Thyroid gland (tissue), 4 donors: ENCODE data around the gene NPS.

Experiments
- CTCF ChIP-seq, 6 experiments: fragments of 200-600 bp in 3 of 6; fragments of 450-650 bp in 3 of 6; sonication (generic) in 3 of 6; IDR thresholded peaks; one replicate each; pipeline ENCODE4 v1.5.1; 2016 to 2019; ENCODE audit warnings: antibody characterized with exemption in 6 of 6, mild to moderate bottlenecking in 2 of 6, inconsistent platforms in 1 of 6, moderate library complexity in 1 of 6
- POLR2A ChIP-seq, 2 donors: fragments of 450-650 bp; IDR thresholded peaks; one replicate each; pipeline ENCODE4 v1.6.1; 2017; ENCODE audit warnings: antibody characterized with exemption in 2 of 2, mild to moderate bottlenecking in 2 of 2, moderate library complexity in 1 of 2

DNA sequence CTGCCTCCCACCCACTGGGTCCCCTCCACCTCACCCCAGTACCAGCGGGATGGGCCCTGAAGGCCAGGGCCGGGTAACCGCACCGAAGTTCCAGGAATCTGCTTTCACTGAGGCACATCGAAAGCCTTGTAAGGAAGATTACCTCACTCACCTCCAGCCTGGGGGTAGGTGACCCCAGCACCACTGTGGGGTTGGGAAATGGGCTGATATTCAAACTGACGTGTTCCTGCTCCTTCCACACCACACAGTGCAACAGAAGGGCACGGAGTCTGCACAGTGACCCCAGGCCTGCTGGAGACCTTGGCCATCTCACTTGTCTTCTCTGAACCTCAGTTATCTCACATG is 29.8 kb downstream of the NPS start:
- TF ChIP-seq CTCF (IDR thresholded peaks at IDR 0.05) (no peak), POLR2A (IDR thresholded peaks at IDR 0.05) (no peak)
